Hair follicle dermal papilla cell (primary cell): ENCODE measurements around the gene SMARCA5. TPM values are rescaled to one million over a fixed set of nuclear protein-coding genes. Genes with fewer than 3 reads are reported as not detected.

ENCODE experiments used
- total RNA-seq: library from RNA; depleted of rRNA; stranded (reverse); fragments of >200 nt; gene quantifications from 2 replicates; pipeline ENCODE4 v1.2.3, GENCODE V29; 2012

The SMARCA5 gene, protein sequence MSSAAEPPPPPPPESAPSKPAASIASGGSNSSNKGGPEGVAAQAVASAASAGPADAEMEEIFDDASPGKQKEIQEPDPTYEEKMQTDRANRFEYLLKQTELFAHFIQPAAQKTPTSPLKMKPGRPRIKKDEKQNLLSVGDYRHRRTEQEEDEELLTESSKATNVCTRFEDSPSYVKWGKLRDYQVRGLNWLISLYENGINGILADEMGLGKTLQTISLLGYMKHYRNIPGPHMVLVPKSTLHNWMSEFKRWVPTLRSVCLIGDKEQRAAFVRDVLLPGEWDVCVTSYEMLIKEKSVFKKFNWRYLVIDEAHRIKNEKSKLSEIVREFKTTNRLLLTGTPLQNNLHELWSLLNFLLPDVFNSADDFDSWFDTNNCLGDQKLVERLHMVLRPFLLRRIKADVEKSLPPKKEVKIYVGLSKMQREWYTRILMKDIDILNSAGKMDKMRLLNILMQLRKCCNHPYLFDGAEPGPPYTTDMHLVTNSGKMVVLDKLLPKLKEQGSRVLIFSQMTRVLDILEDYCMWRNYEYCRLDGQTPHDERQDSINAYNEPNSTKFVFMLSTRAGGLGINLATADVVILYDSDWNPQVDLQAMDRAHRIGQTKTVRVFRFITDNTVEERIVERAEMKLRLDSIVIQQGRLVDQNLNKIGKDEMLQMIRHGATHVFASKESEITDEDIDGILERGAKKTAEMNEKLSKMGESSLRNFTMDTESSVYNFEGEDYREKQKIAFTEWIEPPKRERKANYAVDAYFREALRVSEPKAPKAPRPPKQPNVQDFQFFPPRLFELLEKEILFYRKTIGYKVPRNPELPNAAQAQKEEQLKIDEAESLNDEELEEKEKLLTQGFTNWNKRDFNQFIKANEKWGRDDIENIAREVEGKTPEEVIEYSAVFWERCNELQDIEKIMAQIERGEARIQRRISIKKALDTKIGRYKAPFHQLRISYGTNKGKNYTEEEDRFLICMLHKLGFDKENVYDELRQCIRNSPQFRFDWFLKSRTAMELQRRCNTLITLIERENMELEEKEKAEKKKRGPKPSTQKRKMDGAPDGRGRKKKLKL
- 34.7 and 42.7 TPM in 2 replicates for total RNA-seq

DNA sequence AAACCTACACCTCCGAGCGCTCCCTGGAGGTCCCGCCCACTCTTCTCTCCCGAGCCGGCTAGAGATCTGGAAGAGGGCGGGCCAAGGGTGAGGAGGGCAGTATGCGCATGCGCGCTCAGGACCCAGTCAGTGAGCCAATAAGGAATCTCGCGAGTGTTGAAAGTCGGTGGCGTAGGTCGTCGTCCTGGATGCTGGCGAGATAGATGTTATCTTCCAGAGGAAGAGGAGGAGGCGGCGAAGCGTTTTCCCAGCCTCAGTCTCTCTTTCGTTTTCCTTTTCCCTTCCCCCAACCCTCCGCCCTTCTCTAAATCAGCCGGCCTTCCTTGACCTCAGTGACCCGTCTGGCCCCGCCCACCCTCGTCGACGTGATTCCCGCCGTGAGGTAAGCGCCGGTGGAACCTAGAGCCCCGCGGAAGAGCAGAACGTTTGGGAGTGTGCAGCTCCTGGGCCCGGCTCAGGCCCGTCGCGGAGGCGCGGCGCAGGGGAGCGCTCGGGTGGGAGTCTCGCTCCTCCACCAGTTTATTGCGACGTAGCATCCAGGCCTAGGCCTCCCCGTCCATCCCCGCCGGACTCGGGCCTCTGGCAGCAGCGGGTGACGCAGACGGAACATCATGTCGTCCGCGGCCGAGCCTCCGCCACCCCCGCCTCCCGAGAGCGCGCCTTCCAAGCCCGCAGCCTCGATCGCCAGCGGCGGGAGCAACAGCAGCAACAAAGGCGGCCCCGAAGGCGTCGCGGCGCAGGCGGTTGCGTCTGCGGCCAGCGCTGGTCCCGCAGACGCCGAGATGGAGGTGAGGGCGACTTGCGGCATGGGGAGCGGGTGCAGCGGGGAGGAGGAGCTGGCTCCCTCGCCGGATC, at the start of gene SMARCA5:
Gene SMARCA5 (plus strand): TSS at position 389 of the 855 bp plus-strand sequence. CDS start 223 bp downstream, at position 612.

Other genes starting within 250 kb of the SMARCA5 start
- gene GAB1, start 176.8 kb upstream of the SMARCA5 start, total RNA-seq = 14.9 and 16.1 TPM in 2 replicates
- under 0.01 TPM in 1 of 2 replicates, not detected in the other for gene FREM3, start 187.0 kb downstream of the SMARCA5 start, total RNA-seq